GM19463 (cell line): ENCODE data around the gene C2.
A peak's percentile ranks its signal among the peaks of the same experiment; 100 is the strongest.

Source experiments
- ATAC-seq: cut with Tn5 transposase; IDR thresholded peaks from one replicate; pipeline ENCODE4 v1.9.1; 2021; ENCODE audit warnings: mild to moderate bottlenecking, moderate library complexity; ENCODE audit not compliant: unreplicated experiment

C2 gene

DNA sequence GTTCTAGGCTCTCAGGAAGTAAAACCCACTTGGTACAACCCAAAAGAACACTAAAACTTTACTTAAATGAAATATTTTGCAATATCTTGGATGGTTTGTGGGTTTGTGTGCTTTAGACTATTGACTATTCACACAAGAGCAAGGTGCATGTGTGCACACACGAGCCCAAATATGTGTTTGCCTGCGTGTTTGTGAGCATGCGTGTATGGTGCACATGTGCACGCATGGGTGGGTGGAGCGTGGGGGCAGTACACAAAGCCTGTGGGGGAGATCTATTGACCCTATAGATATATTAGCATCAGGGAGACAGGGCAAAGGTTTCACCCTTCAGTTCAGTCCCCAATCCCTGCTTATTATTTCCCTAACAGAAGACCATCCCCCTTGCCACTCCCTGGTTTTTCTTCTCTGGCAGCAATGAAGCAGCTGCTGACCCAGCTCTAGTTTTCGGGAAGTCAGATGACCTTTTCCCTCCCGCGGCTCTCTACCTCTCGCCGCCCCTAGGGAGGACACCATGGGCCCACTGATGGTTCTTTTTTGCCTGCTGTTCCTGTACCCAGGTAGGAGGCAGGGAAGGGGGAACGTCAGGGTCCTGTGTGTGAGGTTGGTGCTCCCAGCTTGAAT, at the start of gene C2:
C2 (plus strand) TSS at position 476 of the 621 bp plus-strand sequence; CDS start at position 512, 36 bp downstream.
- no peak for ATAC-seq

DNA sequence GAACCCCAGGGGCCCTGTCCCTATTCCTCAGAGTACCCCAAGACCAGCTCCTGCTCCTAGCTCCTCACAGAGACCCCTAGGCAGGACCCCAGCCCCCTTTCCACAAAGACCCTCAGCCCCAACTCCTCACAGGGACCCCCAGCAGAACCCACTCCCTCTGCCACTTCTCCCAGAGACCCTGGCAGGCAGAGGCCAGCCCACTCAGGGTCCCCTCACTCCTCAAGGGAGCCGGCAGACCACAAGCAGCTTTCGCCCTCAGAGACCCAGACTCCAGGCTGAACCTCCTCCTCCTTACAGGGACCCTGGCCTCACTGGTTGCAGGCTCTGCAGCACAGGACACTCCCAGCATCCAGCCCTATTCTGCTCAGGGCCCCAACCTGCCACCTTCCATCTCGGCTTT, 49.3 kb upstream of the C2 start:
- ATAC-seq = no peak

DNA sequence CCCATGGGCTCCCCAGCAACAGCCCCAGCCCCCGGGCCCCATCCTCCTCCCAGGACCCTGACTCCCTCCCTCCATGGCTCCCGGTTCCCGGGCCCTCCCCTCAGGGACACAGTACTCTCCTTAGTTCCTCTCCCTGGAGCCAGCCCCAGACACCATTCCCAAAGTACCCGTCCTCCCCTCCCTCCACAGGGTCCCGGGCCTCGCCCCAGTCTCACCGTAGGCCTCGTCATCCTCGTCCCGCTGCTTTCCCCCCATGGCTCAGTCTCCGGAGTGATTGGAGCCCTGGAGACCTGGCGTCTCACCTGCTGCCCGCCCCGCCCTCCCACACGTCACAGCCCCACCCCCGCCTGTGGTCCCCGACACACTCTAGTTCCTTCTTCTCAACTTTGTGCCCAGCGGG, 48.8 kb upstream of the C2 start, which contains the start of gene SLC44A4:
SLC44A4 (minus strand) TSS at position 272 of the 400 bp plus-strand sequence; CDS start at position 255, 17 bp downstream.
- ATAC-seq = no peak

DNA sequence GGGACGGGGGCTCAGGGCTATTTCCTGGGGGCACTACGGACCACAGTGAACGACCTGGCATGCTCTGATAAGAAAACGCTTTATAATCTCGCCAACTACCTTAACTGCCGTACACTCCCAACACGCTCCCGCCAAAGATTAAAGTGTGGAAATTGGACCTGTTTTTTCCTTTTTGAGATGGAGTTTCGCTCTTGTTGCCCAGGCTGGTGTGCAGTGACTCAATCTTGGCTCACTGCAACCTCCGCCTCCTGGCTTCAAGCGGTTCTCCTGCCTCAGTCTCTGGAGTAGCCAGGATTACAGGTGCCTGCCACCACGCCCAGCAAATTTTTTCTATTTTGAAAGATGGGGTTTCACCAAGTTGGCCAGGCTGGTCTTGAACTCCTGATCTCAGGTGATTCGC, 48.4 kb upstream of the C2 start:
- ATAC-seq = no peak

DNA sequence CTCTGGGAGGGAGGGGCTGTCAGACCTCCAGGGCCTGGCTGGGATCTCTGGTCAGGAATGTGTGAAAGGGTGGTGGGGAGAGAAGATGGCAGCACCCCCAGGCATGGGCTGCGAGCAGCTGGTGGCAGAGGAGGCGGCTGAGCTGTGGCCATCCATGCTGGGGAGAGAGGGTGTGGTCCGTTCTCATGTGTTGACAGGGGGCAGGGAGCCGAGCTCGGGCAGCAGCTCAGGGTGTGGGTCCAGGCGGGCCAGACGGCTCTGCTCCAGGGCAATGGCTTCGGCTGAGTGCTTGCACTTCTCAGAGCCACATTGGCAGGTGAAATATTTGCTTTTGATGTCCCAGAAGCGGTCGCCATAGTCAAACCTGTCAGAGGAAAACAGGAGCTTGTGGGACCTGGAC, 47.6 kb upstream of the C2 start:
- ATAC-seq = no peak

DNA sequence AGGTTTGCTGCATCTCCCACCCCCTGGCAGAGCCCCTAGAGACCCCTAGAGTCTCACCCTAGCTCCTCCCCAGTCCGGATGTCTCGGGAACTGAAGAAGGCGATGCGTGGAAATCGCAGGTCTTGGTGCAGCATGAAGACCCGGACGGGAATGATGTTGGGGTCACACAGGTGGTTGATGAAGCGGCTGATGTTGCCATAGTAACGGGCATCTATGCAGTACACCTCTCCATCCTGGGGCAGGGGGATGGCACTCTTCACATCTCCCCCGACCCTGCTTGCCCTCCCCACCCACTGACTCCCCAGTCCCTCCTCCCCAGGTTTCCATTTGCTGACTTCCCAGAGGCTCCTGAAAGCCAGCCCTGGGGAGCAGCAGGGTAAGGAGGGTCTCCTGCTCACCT, 46.9 kb upstream of the C2 start:
- ATAC-seq = no peak

DNA sequence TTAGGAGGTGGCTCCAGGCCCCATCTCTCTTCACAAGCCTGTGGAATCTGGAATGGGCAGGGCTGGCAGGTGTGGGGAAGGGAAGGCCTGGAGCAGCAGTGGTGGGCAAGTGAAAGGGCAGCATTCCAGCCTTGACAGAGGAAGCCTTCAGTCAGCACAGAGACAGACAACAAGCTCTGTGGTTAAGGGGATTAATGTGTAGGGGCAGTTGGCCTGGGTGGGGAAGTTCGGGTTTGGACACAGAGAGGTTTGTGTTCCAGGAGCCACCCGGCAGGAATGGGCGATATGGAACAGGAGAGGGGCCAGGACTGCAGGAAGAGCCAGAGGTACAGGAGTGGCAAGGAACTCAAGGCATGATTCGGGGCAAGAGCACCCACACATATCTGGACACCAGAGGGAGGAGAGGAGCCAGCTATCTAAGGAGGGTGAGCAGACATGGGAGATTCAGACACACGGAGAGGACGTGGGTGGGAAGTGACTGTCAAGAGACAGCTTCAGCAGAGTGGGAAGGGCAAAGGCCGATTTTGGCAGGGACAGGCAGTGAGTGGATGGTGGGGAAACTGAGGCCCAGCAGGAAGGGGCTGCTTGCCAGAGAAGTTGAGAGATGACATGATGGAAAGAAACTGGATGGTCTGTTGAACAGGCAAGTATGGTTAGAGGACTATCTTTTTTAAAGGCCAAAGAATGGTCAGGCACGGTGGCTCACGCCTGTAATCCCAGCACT, 46.2 kb upstream of the C2 start:
- ATAC-seq = no peak

DNA sequence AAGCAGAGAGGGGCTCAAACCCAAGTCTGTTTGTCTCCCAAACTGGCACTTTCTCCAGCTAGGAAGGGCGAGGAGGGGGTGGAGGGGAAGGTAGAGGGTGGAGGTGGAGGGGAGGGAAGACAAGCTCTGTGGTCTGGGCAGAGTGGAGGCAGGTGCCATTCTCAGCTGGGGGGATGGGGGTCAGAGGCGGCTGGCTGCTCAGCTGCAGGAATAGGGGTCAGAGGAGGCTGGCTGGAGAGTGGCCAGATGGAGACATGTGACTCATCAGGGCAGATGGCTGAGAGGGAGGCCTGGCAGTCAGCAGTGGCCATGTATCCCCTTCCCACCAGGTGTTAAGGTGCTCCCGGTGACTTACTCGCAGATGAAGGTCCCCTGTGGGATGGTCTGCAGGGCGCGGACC, 45.2 kb upstream of the C2 start:
- ATAC-seq = no peak

DNA sequence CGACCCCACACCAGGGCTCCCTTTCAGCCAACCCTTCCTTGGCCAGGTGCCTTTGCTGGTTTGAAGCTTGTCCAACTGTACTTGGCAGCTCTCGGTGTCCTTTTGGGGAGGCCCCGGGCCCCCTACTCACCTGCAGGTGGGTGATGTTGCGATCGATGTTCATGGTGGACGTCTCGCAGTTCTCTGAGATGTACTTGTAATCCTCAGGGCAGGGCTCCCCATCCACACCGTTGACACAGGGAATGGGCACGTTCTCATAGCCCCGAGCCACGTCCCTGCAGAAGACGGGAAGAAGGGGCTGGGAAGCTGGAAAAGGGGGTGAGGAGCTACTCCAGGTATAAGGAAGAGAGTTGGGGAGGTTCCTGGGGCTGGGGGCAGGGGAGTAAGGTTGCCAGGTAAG, 43.8 kb upstream of the C2 start:
- ATAC-seq = no peak

DNA sequence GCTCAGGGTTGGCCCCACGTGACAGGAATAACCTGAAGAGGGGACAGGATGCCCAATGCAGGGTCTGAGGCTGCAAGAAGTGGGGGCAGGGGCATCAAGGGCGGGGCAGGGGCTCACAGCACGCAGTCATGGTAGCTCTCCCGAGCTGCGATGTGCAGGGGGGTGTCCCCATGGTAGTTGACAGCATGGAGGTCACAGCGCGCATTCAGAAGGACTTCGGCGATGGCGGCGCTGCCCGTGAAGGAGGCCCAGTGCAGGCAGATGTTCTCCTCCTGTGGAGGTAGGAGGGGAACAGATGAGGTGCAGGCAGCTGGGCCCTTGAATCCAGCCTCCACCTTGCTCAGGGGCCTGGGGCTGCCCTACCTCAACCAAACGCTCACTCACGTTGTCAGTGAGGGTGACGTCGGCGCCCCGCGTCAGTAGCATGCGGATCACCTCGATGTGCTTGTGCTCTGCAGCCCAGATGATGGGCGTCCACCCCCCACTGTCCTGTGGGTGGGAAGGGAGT, 42.9 kb upstream of the C2 start:
- ATAC-seq = no peak

DNA sequence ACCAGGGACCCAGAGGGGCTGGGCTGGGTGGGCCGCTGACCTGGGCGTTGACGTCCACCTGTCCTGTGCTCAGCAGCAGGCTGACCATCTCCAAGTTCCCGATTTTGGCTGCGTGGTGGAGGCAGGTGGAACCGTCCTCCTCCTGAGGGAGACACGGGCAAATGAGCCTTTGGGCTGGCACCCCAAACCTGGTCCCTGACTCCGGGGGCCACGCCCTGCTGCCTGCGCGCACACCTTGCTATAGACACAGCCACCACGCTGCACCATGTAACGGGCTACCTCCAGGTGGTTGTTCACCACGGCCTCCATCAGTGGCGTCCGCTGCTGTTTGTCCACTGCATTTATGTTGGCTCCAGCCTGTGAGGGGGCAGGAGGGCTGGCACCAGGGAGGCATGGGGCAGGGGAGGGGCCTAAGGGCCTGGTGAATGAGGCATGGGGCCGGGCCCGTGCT, 41.0 kb upstream of the C2 start:
- ATAC-seq = no peak

DNA sequence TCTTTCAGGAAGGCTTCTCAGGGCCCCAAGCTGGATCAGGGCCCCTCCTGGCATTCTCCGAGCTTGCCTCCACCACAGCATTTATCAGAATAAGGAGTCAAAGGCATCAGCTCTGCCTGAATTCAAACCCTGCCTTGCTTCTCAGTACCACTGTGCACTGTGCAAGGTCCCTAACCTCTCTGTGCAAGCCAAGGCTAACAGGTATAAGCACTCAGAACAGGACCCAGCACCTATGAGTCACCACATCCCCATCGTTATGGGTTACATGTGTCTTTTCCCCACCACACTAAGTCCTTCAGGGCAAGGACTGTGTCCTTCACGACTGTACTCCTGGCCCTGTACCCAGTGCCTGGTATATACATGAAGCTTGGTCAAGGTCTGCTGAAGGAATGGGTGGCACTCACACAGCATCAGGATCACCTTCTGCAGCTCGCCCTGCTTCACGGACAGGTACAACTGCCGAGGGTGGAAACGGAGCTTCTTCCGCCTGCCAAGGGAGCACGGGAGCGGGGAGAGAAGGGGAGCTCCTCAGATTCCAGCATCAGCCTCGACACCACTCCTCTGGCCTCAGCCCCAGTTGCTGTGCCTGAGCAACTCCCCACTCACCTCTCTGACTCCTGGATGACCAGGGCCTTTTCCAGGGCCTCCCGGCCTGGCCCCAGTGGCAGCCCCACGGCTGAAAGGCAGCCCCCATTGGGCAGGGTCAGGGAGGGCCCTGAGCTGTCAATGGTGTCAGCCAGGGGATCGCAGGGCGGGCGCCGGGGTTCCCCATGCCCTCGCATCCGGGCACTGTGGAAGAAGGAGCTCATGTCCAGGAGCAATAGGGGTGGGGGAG, 40.1 kb upstream of the C2 start:
- no peak for ATAC-seq

DNA sequence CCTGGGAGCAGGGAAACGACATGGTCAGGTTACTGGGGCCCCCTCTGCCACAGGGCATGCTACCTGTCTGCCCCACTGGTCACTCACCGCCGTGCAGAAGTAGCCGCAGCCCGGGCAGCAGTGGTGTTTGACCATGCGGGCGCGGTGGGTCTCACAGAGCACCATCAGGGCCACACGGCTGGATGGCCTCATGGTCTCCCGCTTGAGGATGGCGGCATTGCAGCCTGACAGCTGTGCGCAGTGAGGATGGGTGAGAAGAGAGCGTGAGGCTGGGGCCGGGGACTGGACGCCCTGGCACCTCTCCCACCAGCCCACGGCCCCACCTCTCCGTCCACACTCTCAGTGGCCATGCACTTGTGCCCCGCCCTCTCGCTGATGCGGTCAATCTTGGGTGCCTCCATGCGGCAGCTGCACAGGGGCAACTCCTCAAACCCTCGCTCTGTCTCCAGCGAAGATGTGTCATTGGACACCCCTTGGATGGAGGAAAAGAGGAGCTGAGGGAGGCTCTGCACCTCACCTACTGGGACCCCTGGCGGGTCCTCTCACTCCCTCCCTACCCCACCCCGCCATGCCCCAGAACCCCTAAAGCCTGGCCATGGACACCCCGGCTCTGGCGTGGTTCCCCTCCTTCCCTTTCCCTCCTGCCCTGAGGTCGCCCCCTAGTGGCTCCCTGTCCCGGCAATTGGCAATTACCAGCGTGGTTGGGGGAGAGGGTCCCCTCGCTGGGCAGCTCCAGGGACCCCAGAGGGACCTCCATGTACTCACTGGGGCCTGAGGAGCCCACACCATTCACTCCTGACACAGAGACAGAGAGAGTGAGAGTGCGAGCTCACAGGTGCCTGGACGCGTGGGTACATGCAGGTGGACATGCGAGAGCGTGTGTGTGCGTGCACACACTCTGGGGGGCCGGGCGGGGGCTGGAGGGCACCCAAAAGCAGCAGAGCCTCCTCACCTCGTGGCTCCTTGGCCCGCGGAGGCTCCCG, 39.0 kb upstream of the C2 start:
- no peak for ATAC-seq

DNA sequence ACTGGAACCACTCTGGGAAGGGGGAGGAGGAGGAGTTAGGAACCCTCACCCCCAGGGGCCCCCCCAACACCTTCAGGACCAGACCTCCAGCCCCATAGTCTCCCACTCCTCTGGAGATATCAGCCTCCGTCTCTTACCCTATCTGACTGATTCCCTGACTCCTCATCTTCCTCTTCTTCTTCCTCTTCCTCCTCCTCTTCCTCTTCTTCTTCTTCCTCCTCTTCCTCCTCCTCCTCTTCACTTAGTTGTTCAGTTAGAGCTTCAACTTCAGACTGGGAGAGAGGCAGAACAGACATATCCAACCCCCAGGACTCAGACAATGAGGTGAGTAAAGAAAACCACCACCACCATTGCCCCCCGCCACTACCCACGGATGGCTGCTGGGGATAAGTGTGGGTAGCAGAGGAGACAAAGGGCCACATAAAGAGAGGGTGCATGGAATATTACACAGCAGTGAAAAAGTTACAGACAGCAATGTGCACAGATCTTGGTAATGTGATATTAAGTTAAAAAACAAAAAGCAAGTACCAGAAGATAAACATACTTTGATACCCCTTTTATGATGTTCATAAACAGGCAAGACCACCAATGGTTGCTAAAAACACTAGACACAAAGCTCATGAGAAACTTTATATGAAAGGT, 38.1 kb upstream of the C2 start:
- ATAC-seq = no peak

DNA sequence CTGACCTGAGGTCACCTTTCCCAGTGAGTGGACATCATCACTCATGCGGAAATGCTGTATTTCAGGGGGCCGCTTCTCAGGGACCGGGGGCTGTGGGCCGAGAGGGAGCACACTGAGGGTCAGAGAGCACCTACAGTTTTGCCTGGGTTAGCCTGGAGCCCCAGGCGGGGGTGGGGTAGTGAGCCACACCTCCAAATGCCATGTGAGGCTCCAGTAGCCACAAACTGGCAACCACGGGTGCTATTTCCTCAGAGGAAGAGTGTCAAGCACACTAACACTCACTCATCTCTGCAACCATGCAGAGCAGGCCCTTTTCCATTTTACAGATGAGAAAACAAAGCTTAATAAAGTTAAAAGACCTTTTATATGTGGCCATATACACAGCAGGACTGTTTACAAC, 34.7 kb upstream of the C2 start:
- no peak for ATAC-seq

DNA sequence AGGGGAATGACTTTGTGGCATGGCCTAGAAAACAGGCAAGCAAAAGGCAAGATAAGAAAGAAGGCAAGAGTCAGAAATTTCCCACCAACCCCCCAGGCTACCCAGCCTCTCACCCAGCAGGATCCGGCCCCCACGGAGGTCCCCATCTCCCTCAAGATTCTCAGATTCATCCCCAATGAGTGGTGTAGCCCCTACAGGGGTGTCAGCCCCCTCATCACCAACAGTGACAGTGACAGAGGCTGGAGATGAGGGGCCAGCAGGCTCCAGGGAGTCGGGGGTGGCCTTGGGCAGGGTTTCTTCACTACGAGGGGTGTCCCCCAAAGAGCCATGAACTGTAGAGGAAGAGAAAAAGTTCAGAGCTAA, 31.0 kb upstream of the C2 start:
- ATAC-seq = no peak

DNA sequence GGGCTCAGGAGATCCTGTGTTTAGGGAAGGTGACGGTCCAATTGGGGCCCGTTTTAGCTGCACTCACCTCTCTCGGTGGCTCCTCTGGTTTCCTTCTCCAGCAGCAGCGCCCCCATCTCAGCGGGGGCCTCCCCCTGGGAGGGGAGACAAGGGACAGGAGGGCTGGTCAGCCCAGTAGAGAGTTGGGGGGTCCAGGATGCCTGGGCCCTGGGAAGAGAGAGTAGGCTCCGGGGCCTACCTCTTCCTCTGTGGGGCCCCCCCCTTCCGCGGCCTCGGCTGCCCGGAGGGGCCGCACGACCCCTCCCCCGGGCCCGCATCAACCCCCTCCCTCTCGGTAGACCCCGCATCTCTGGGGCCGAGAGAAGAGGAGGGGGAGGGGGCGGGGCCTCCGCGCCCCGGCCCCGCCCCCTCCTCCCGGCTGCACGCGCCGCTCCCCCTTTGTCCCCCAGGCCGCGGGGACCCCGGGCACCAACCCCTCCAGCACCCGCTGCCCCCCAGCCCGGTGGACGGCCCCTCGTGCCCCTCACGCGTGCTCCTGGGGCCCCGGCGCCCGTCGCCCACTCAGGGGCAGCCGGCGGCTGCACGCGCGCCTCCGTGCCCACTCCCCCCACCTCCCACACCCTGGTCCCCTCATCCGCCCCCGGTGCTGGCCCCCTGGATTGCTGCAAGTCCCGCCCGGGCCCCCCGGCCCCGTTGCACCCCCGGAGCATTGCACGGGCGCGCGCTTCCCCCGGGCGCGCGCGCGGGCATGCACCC, 30.5 kb upstream of the C2 start:
- ATAC-seq = no peak

DNA sequence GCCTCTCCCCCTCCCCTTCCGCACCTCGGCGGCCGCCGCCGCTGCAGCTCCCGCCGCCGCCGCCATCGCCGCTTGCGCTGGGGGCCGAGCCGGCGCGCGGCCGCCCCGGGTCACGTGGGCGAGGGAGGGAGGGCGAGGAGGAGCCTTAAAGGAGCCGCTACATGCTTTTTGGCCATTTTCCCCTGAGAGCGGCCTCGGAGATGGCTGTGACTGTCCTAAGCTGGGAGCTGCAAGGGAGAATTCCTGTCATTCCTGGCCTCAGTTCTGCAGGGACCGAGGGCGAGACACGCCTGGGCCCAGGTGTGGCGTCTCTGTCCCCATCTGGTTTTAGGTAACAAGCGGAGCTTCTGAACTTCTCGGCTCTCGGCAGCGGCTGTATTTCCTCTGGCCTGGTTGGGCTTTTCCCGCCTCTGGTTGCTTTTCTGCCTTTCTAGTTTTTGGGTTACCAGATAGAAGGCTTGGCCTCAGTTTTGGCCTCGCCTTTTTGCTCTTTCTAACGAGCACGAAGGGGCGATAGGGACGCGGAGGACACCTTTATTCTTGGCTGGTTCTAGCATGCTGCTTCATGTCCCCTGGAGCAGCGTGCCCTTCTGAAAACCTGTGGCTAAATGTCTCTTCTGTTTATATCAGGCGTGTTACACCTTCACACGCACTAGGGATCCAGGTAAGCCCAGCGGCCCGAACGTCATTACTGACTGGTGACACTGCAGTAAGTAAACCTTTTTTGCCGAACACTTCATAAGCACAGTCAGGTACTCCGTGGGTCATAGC, 29.7 kb upstream of the C2 start, which contains the start of gene EHMT2:
EHMT2 (minus strand) TSS at position 87 of the 771 bp plus-strand sequence; CDS start at position 66, 21 bp downstream.
- peak; percentile 56 for ATAC-seq
